ENCODE results near the gene MSMB.
"Not testable (repeated sequence)": the region's sequence is repeated elsewhere in the genome, so short reads cannot be mapped to it uniquely, and the experiment has no call there.

MSMB gene

GRCh38 chr10:46053534-46054434 lies 7.7 kb upstream of the MSMB start:
- TF ChIP-seq SPI1 (IDR thresholded peaks at IDR 0.05; ENCODE audit: low read depth, low read length): no peak
- no peak for TF ChIP-seq POLR2A (IDR thresholded peaks at IDR 0.05; ENCODE audit: low read depth, low read length)
- no peak for TF ChIP-seq PAX5 (IDR thresholded peaks at IDR 0.05; ENCODE audit: insufficient read depth, low read length, severe bottlenecking)
- no peak for TF ChIP-seq POU2F2 (IDR thresholded peaks at IDR 0.05; ENCODE audit: low read depth, low read length)
- TF ChIP-seq POLR2AphosphoS5 (IDR thresholded peaks at IDR 0.05; ENCODE audit: low read depth, low read length): no peak
- no peak for TF ChIP-seq TAF1 (IDR thresholded peaks at IDR 0.05; ENCODE audit: low read depth, low read length)
- DNase-seq (ENCODE audit: insufficient read length, low spot score): no peak
- no peak for FAIRE-seq

GRCh38 chr10:46052791-46053375 lies 6.8 kb upstream of the MSMB start:
- TF ChIP-seq POLR2A (IDR thresholded peaks at IDR 0.05; ENCODE audit: low read depth, low read length) (no peak), TAF1 (IDR thresholded peaks at IDR 0.05; ENCODE audit: low read depth, low read length) (no peak), POLR2AphosphoS5 (IDR thresholded peaks at IDR 0.05; ENCODE audit: low read depth, low read length) (no peak), PAX5 (IDR thresholded peaks at IDR 0.05; ENCODE audit: insufficient read depth, low read length, severe bottlenecking) (no peak), SPI1 (IDR thresholded peaks at IDR 0.05; ENCODE audit: low read depth, low read length) (no peak), POU2F2 (IDR thresholded peaks at IDR 0.05; ENCODE audit: low read depth, low read length) (no peak)
- no peak for FAIRE-seq
- no peak for DNase-seq (ENCODE audit: insufficient read length, low spot score)

GRCh38 chr10:46052057-46052790 lies 6.2 kb upstream of the MSMB start:
- FAIRE-seq (no peak), DNase-seq (ENCODE audit: insufficient read length, low spot score) (no peak)
- TF ChIP-seq POLR2AphosphoS5 (IDR thresholded peaks at IDR 0.05; ENCODE audit: low read depth, low read length) (no peak), SPI1 (IDR thresholded peaks at IDR 0.05; ENCODE audit: low read depth, low read length) (no peak), POLR2A (IDR thresholded peaks at IDR 0.05; ENCODE audit: low read depth, low read length) (no peak), POU2F2 (IDR thresholded peaks at IDR 0.05; ENCODE audit: low read depth, low read length) (no peak), TAF1 (IDR thresholded peaks at IDR 0.05; ENCODE audit: low read depth, low read length) (no peak)

GRCh38 chr10:46050941-46051623 lies 5.0 kb upstream of the MSMB start:
- DNase-seq (ENCODE audit: insufficient read length, low spot score) (no peak), FAIRE-seq (no peak)
- TF ChIP-seq SPI1 (IDR thresholded peaks at IDR 0.05; ENCODE audit: low read depth, low read length) (no peak), PAX5 (IDR thresholded peaks at IDR 0.05; ENCODE audit: insufficient read depth, low read length, severe bottlenecking) (no peak), POLR2A (IDR thresholded peaks at IDR 0.05; ENCODE audit: low read depth, low read length) (no peak), POU2F2 (IDR thresholded peaks at IDR 0.05; ENCODE audit: low read depth, low read length) (no peak), POLR2AphosphoS5 (IDR thresholded peaks at IDR 0.05; ENCODE audit: low read depth, low read length) (no peak), TAF1 (IDR thresholded peaks at IDR 0.05; ENCODE audit: low read depth, low read length) (no peak)

GRCh38 chr10:46049497-46049831 lies 3.4 kb upstream of the MSMB start:
- DNase-seq (ENCODE audit: insufficient read length, low spot score); FAIRE-seq: not testable (repeated sequence)

- DNase-seq (ENCODE audit: insufficient read length, low spot score): no peak
- TF ChIP-seq POU2F2 (IDR thresholded peaks at IDR 0.05; ENCODE audit: low read depth, low read length) (no peak), POLR2AphosphoS5 (IDR thresholded peaks at IDR 0.05; ENCODE audit: low read depth, low read length) (no peak), SPI1 (IDR thresholded peaks at IDR 0.05; ENCODE audit: low read depth, low read length) (no peak), PAX5 (IDR thresholded peaks at IDR 0.05; ENCODE audit: insufficient read depth, low read length, severe bottlenecking) (no peak), POLR2A (IDR thresholded peaks at IDR 0.05; ENCODE audit: low read depth, low read length) (no peak), TAF1 (IDR thresholded peaks at IDR 0.05; ENCODE audit: low read depth, low read length) (no peak)
- no peak for FAIRE-seq
These were observed 2.1 kb upstream of the MSMB start for GRCh38 chr10:46048152-46048551.

- FAIRE-seq: no peak
- TF ChIP-seq SPI1 (IDR thresholded peaks at IDR 0.05; ENCODE audit: low read depth, low read length): no peak
- TF ChIP-seq TAF1 (IDR thresholded peaks at IDR 0.05; ENCODE audit: low read depth, low read length): no peak
- no peak for TF ChIP-seq POLR2A (IDR thresholded peaks at IDR 0.05; ENCODE audit: low read depth, low read length)
- no peak for TF ChIP-seq PAX5 (IDR thresholded peaks at IDR 0.05; ENCODE audit: insufficient read depth, low read length, severe bottlenecking)
- TF ChIP-seq POLR2AphosphoS5 (IDR thresholded peaks at IDR 0.05; ENCODE audit: low read depth, low read length): no peak
- TF ChIP-seq POU2F2 (IDR thresholded peaks at IDR 0.05; ENCODE audit: low read depth, low read length): no peak
- no peak for DNase-seq (ENCODE audit: insufficient read length, low spot score)
These were observed 3.5 kb downstream of the MSMB start for GRCh38 chr10:46042527-46042926.

- FAIRE-seq (no peak), DNase-seq (ENCODE audit: insufficient read length, low spot score) (no peak)
- TF ChIP-seq SPI1 (IDR thresholded peaks at IDR 0.05; ENCODE audit: low read depth, low read length) (no peak), POU2F2 (IDR thresholded peaks at IDR 0.05; ENCODE audit: low read depth, low read length) (no peak), PAX5 (IDR thresholded peaks at IDR 0.05; ENCODE audit: insufficient read depth, low read length, severe bottlenecking) (no peak), POLR2AphosphoS5 (IDR thresholded peaks at IDR 0.05; ENCODE audit: low read depth, low read length) (no peak), POLR2A (IDR thresholded peaks at IDR 0.05; ENCODE audit: low read depth, low read length) (no peak), TAF1 (IDR thresholded peaks at IDR 0.05; ENCODE audit: low read depth, low read length) (no peak)
These were observed 6.1 kb downstream of the MSMB start for GRCh38 chr10:46040004-46040403.

All from GM12891 (cell line).